Naive thymus-derived CD8-positive, alpha-beta T cell (primary cell): ENCODE measurements around the gene KRT35. TPM values are rescaled to one million over a fixed set of nuclear protein-coding genes. Genes with fewer than 3 reads are reported as not detected.

Experiments
- ATAC-seq, 2 donors: fragments of 150-1000 bp; cut with Tn5 transposase in 1 of 2; sonication (Bioruptor Pico), chemical (Tn5 transposase) in 1 of 2; 1 replicate in 1 of 2; 2 replicates in 1 of 2; pipeline ENCODE4 v1.10.0; 2021; ENCODE audit warnings: mild to moderate bottlenecking in 2 of 2, moderate library complexity in 2 of 2
- POLR2A ChIA-PET: fragments of 350-600 bp; sonication (Branson Sonifier 250); formaldehyde crosslinking; loops from one replicate; lab custom pipeline; 2021; ENCODE audit warnings: antibody characterized with exemption; lab: Charles Lee
- DNase-seq, 10 donors: peaks; one replicate each; pipeline versions ENCODE4 v3.0.0 to v3.0.0-alpha.2; 2020 to 2022
- H3K27ac Mint-ChIP-seq, 10 donors: one replicate each; pipeline ENCODE4 v1.8.0; 2020 to 2022; ENCODE audit warnings: mild to moderate bottlenecking in 10 of 10, mixed read lengths in 10 of 10, moderate library complexity in 4 of 10, inconsistent platforms in 1 of 10
- H3K27me3 Mint-ChIP-seq, 5 donors: one replicate each; pipeline ENCODE4 v1.8.0; 2021 to 2022; ENCODE audit warnings: mixed read lengths in 5 of 5
- H3K36me3 Mint-ChIP-seq, 3 donors: one replicate each; pipeline ENCODE4 v1.8.0; 2020 to 2022; ENCODE audit warnings: mixed read lengths in 3 of 3, mild to moderate bottlenecking in 2 of 3, inconsistent platforms in 1 of 3
- H3K4me1 Mint-ChIP-seq, 4 donors: one replicate each; pipeline ENCODE4 v1.8.0; 2021 to 2022; ENCODE audit warnings: mixed read lengths in 4 of 4
- H3K4me3 Mint-ChIP-seq, 10 donors: one replicate each; pipeline ENCODE4 v1.8.0; 2020 to 2022; ENCODE audit warnings: mild to moderate bottlenecking in 10 of 10, mixed read lengths in 10 of 10, moderate library complexity in 6 of 10, inconsistent platforms in 1 of 10
- H3K9me3 Mint-ChIP-seq, 9 donors: one replicate each; pipeline ENCODE4 v1.8.0; 2020 to 2022; ENCODE audit warnings: mixed read lengths in 9 of 9, mild to moderate bottlenecking in 3 of 9, inconsistent platforms in 1 of 9, moderate library complexity in 1 of 9
- polyA plus RNA-seq, 3 donors: library from polyadenylated mRNA; unstranded; fragments of 300-500 nt; fragmentation: Illumina TruSeq; gene quantifications; one replicate each; pipeline ENCODE4 v1.2.3, GENCODE V29; 2021
- total RNA-seq, 8 experiments: library from RNA in 2 of 8; stranded (reverse) in 2 of 8; gene quantifications; one replicate each; pipeline ENCODE4 v1.2.3 and lab custom pipeline; 2021 to 2026

KRT35 gene
- total and polyA plus RNA-seq, 5 experiments from 2014 or later, result not detected

DNA sequence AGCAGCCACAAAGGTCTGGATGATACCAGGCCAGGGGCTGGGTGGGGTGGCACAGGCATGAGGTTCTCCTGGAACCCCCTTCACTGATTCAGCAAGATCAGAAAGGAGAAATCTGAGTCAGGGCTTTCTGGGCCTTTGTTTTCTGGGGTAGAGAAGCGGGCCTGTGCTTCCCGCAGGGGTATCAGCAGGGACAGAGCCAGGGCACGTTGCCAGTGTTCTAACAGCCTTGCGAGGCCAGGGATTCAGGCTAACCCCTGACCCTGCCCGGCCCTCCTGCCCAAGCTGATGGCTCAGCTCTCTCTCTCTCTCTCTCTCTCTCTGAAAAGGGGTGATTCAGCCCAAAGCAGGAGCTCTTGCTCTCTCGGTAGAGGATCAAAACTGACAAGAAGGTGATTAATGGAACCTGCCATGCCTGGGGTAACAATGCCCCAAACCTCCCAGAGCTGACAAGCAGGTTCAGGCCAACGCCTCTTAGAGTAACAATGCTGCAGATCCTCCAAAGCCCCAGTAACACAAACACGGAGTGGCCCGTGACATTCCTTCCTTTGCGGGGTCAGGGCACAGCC is 26.4 kb upstream of the KRT35 start:
- no peaks in the 10 kb centered on the region for H3K9me3 Mint-ChIP-seq
- DNase-seq (no peak), ATAC-seq (no peak)
- no peak overlapping the region for H3K27ac Mint-ChIP-seq
- H3K4me1 Mint-ChIP-seq, result peaks cover 0 to 2% (median 0%) of the 10 kb centered on the region in 4 donors
- no peak overlapping the region for H3K4me3 Mint-ChIP-seq
- no peaks in the 10 kb centered on the region for H3K36me3 Mint-ChIP-seq
- H3K27me3 Mint-ChIP-seq, result no peaks in the 10 kb centered on the region
- POLR2A ChIA-PET, result interaction anchor here (0.5 kb wide), 1 partner anchor 97 kb away, joined by 4 read pairs; no protein-coding TSS in a partner anchor

- no peaks in the 10 kb centered on the region for H3K36me3 Mint-ChIP-seq
- no peak overlapping the region for H3K4me3 Mint-ChIP-seq
- POLR2A ChIA-PET, result no interaction called here
- DNase-seq, result no peak
- ATAC-seq, result no peak
- H3K9me3 Mint-ChIP-seq, result no peaks in the 10 kb centered on the region
- peak overlapping the region in 1 of 10 donors; percentile 62 for H3K27ac Mint-ChIP-seq
- H3K27me3 Mint-ChIP-seq, result no peaks in the 10 kb centered on the region
- H3K4me1 Mint-ChIP-seq, result no peaks in the 10 kb centered on the region
Observed at GRCh38 chr17:41505809-41506767, 25.1 kb upstream of the KRT35 start.

GRCh38 chr17:41505007-41505808 is 24.3 kb upstream of the KRT35 start, which contains the start of gene KRT13:
Gene KRT13 (minus strand): TSS chr17:41505612. CDS start chr17:41505550, 62 bp downstream.
- POLR2A ChIA-PET, result no interaction called here
- H3K27ac Mint-ChIP-seq, result peak within 1 kb of the TSS in 2 of 10 donors; percentile 55 to 62
- no peaks in the 10 kb centered on the region for H3K36me3 Mint-ChIP-seq
- H3K27me3 Mint-ChIP-seq, result peaks cover 0 to 3% (median 0%) of the 10 kb centered on the region in 5 donors
- H3K9me3 Mint-ChIP-seq, result no peaks in the 10 kb centered on the region
- peaks cover 0 to 2% (median 0%) of the 10 kb centered on the region in 4 donors for H3K4me1 Mint-ChIP-seq
- DNase-seq (no peak), ATAC-seq (no peak)
- H3K4me3 Mint-ChIP-seq, result no peak within 1 kb of the TSS

GRCh38 chr17:41504246-41504977 is 23.5 kb upstream of the KRT35 start:
- POLR2A ChIA-PET, result no interaction called here
- peaks cover 0 to 8% (median 4%) of the 10 kb centered on the region in 5 donors for H3K27me3 Mint-ChIP-seq
- H3K36me3 Mint-ChIP-seq, result no peaks in the 10 kb centered on the region
- H3K4me1 Mint-ChIP-seq, result peaks cover 0 to 7% (median 1%) of the 10 kb centered on the region in 4 donors
- no peaks in the 10 kb centered on the region for H3K9me3 Mint-ChIP-seq
- DNase-seq (no peak), ATAC-seq (no peak)
- H3K27ac Mint-ChIP-seq, result no peak overlapping the region
- H3K4me3 Mint-ChIP-seq, result no peak overlapping the region

DNA sequence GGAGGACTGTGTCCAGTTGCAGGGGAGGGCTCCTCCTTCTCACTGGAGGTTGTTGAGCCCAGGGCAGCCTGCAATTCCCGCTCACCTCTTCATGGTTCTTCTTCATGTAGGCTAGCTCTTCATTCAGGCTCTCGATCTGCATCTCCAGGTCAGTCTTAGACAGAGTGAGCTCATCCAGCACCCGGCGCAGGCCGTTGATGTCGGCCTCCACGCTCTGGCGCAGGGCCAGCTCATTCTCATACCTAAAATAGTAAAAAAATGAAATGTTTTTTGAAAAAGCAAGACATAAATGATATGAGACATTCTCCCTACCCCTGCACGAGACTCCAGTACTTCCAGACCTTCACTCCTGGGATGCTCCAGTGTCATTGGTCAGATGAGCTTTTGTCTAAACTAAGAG is 22.3 kb upstream of the KRT35 start:
- Mint-ChIP-seq H3K27ac (peak overlapping the region in 1 of 10 donors; percentile 21), H3K4me3 (no peak overlapping the region), H3K4me1 (peaks cover 2 to 10% (median 5%) of the 10 kb centered on the region in 4 donors), H3K9me3 (no peaks in the 10 kb centered on the region), H3K27me3 (peaks cover 0 to 10% (median 4%) of the 10 kb centered on the region in 5 donors), H3K36me3 (no peaks in the 10 kb centered on the region)
- no peak for DNase-seq
- POLR2A ChIA-PET, result no interaction called here
- no peak for ATAC-seq

GRCh38 chr17:41500131-41500911 is 19.4 kb upstream of the KRT35 start:
- Mint-ChIP-seq H3K4me3 (no peak overlapping the region), H3K36me3 (no peaks in the 10 kb centered on the region), H3K9me3 (no peaks in the 10 kb centered on the region), H3K27me3 (peaks cover 0 to 10% (median 4%) of the 10 kb centered on the region in 5 donors), H3K27ac (peak overlapping the region in 4 of 10 donors; percentile 16 to 68 (median 46)), H3K4me1 (peaks cover 9 to 18% (median 15%) of the 10 kb centered on the region in 4 donors)
- no peak for ATAC-seq
- no peak for DNase-seq
- POLR2A ChIA-PET, result interaction anchor here (0.6 kb wide), 1 partner anchor 547 kb away, joined by 4 read pairs; no protein-coding TSS in a partner anchor

DNA sequence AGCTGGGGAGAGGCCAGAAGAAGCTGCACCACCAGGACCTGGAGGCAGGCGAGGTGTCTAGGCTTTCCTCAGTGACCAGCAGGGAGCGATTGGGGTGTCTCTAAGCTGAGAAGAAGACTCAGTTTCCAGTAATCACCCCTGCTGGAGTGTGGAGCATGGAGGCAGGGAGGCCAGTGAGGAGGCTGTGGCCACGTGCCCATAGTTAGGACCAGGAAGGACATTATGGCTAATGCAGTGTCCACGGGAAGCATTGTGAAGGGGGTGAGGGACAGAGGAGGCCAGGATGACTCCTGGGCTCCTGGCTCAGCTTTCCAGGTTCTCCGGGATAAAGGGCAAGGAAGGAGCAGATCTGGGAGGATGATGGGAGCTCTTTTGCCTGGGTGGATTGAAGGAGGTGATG is 18.8 kb upstream of the KRT35 start:
- H3K9me3 Mint-ChIP-seq, result no peaks in the 10 kb centered on the region
- ATAC-seq (no peak), DNase-seq (no peak)
- peaks cover 9 to 18% (median 15%) of the 10 kb centered on the region in 4 donors for H3K4me1 Mint-ChIP-seq
- no peak overlapping the region for H3K4me3 Mint-ChIP-seq
- POLR2A ChIA-PET, result interaction anchor here (0.6 kb wide), 1 partner anchor 548 kb away, joined by 4 read pairs; no protein-coding TSS in a partner anchor
- no peaks in the 10 kb centered on the region for H3K36me3 Mint-ChIP-seq
- peak overlapping the region in 2 of 10 donors; percentile 16 to 31 for H3K27ac Mint-ChIP-seq
- H3K27me3 Mint-ChIP-seq, result peaks cover 0 to 10% (median 4%) of the 10 kb centered on the region in 5 donors

DNA sequence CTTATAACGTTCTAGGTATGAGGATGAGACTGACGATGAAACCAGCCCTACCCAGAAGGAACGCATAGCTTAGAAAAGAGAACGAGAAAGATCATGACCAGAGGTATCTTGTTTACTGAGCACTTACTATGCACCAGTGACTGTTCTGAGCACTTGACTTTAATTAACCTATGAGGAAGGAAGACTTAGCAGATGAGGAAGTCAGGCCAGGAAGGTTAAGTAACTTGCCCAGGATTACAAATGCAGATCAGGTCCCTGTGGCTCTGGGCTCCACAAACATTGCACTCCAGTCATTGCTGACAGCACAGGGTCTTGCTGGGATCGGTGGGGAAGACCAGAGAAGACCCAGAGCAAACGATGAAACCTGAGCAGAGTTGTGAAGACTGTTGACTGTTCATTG is 17.3 kb upstream of the KRT35 start:
- DNase-seq (no peak), ATAC-seq (no peak)
- H3K9me3 Mint-ChIP-seq, result no peaks in the 10 kb centered on the region
- H3K4me1 Mint-ChIP-seq, result peaks cover 12 to 18% (median 15%) of the 10 kb centered on the region in 4 donors
- POLR2A ChIA-PET, result no interaction called here
- H3K27ac Mint-ChIP-seq, result peak overlapping the region in 4 of 10 donors; percentile 6 to 92 (median 53)
- no peaks in the 10 kb centered on the region for H3K36me3 Mint-ChIP-seq
- H3K27me3 Mint-ChIP-seq, result peaks cover 0 to 10% (median 4%) of the 10 kb centered on the region in 5 donors
- no peak overlapping the region for H3K4me3 Mint-ChIP-seq

DNA sequence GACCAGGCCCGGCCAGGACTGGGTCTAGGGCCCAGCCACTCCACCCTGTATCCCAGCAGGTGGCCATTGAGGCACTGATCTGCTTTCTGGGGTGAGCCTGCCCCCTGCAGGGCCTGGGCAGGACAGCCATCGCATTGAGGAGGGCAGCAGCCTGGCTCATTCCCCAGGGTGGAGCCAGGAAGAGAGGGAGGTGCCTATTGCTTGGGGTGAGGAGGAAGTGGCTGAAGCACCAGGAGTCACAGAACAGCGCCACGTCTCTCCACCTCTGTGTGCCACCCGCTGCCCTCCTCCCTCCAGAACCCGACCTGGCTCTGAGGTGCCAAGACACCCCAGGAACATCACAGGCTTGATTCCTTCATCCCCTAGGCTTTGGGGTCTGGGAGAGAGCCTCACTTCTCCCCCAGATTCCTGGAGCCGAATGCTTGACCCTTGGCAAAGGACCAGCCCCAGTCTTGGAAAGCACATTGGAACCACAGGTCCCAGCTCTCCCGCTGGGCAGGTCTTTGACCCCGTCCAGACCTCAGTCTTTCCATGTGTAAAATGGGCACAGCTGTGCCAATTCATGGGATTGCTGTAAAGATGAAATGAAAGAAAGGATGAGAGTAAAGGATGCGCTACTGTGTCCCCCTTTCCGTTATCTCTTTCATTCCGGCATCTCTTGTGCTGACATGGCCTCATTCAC is 16.0 kb upstream of the KRT35 start:
- ATAC-seq, result peak; percentile 71 to 83
- H3K4me3 Mint-ChIP-seq, result peak overlapping the region in 3 of 10 donors; percentile 8 to 14 (median 13)

GRCh38 chr17:41494524-41494923 is 13.6 kb upstream of the KRT35 start:
- DNase-seq (peak in 1 of 10 donors; percentile 19), ATAC-seq (no peak)
- no peaks in the 10 kb centered on the region for H3K9me3 Mint-ChIP-seq
- POLR2A ChIA-PET, result no interaction called here
- no peak overlapping the region for H3K4me3 Mint-ChIP-seq
- no peaks in the 10 kb centered on the region for H3K36me3 Mint-ChIP-seq
- peak overlapping the region in 5 of 10 donors; percentile 11 to 50 (median 16) for H3K27ac Mint-ChIP-seq
- peaks cover 15 to 33% (median 25%) of the 10 kb centered on the region in 4 donors for H3K4me1 Mint-ChIP-seq
- peaks cover 0 to 7% (median 0%) of the 10 kb centered on the region in 5 donors for H3K27me3 Mint-ChIP-seq

More for the DNA sequence above, 16.0 kb upstream of the KRT35 start:
- Mint-ChIP-seq H3K27me3 (peaks cover 0 to 10% (median 4%) of the 10 kb centered on the region in 5 donors), H3K36me3 (no peaks in the 10 kb centered on the region), H3K4me1 (peaks cover 14 to 20% (median 19%) of the 10 kb centered on the region in 4 donors), H3K9me3 (no peaks in the 10 kb centered on the region), H3K27ac (peak overlapping the region in 3 of 10 donors; percentile 27 to 71 (median 41))
- POLR2A ChIA-PET, result interaction anchor here (0.6 kb wide), 1 partner anchor 126 kb away, joined by 3 read pairs; no protein-coding TSS in a partner anchor
- peak in 9 of 10 donors; percentile 7 to 54 (median 29) for DNase-seq
